TTC549 (cell line): ENCODE results near the gene AGBL3.

Source experiments
- FAIRE-seq: peaks from 2 replicates; lab custom pipeline; 2012; peaks lifted over from hg19 to GRCh38; lab: Jason Lieb, UNC

AGBL3 gene

GRCh38 chr7:135147899-135148721 lies 161.8 kb downstream of the AGBL3 start, which contains the start of gene TMEM140:
TSS of gene TMEM140 (plus strand) at chr7:135148072. CDS start at chr7:135164442, 16,370 bp downstream.
- FAIRE-seq = no peak

GRCh38 chr7:135150072-135150782 lies 163.9 kb downstream of the AGBL3 start:
- no peak for FAIRE-seq

- FAIRE-seq = no peak
These were observed 164.8 kb downstream of the AGBL3 start for GRCh38 chr7:135151132-135151531.

GRCh38 chr7:135151533-135151932 lies 165.2 kb downstream of the AGBL3 start:
- FAIRE-seq = no peak

- no peak for FAIRE-seq
These were observed 166.1 kb downstream of the AGBL3 start for GRCh38 chr7:135152442-135152841.

GRCh38 chr7:135154734-135155133 lies 168.4 kb downstream of the AGBL3 start:
- no peak for FAIRE-seq

GRCh38 chr7:135156290-135156689 lies 170.0 kb downstream of the AGBL3 start:
- no peak for FAIRE-seq

GRCh38 chr7:135158141-135158655 lies 171.9 kb downstream of the AGBL3 start:
- no peak for FAIRE-seq

- no peak for FAIRE-seq
These were observed 172.6 kb downstream of the AGBL3 start for GRCh38 chr7:135158874-135159273.

GRCh38 chr7:135159359-135160085 lies 173.2 kb downstream of the AGBL3 start:
- no peak for FAIRE-seq

GRCh38 chr7:135160098-135160857 lies 174.0 kb downstream of the AGBL3 start:
- no peak for FAIRE-seq

GRCh38 chr7:135160858-135161653 lies 174.7 kb downstream of the AGBL3 start:
- FAIRE-seq = no peak

GRCh38 chr7:135161669-135162068 lies 175.4 kb downstream of the AGBL3 start:
- no peak for FAIRE-seq

GRCh38 chr7:135162382-135163001 lies 176.2 kb downstream of the AGBL3 start:
- no peak for FAIRE-seq

- FAIRE-seq = no peak
These were observed 178.2 kb downstream of the AGBL3 start for GRCh38 chr7:135164357-135165061.

- no peak for FAIRE-seq
These were observed 179.6 kb downstream of the AGBL3 start for GRCh38 chr7:135165862-135166261.

GRCh38 chr7:135166338-135166990 lies 180.2 kb downstream of the AGBL3 start:
- no peak for FAIRE-seq

- FAIRE-seq = no peak
These were observed 181.1 kb downstream of the AGBL3 start for GRCh38 chr7:135167365-135167917.

- no peak for FAIRE-seq
These were observed 181.7 kb downstream of the AGBL3 start for GRCh38 chr7:135168001-135168400.
